Posterior vena cava (tissue), 2 donors: ENCODE results near the gene HLF. TPM values are rescaled to one million over a fixed set of nuclear protein-coding genes. Genes with fewer than 3 reads are reported as not detected.

Source experiments
- DNase-seq: peaks from one replicate; pipeline ENCODE4 v3.0.0-alpha.2; 2020; ENCODE audit warnings: low spot score
- intact Hi-C, 2 donors: fragments of 100-400 bp; cut with DNase I; formaldehyde crosslinking; loops; one replicate each; pipeline versions ENCODE4 v1.14.1 to v1.14.2; 2022 to 2023
- total RNA-seq, 2 donors: library from RNA; stranded (reverse); fragmentation: NEBNext Ultra II Directional; extraction: Animal tissue kit (Norgen Biotek cat#: 25700); gene quantifications; one replicate each; pipeline ENCODE4 v1.2.1, GENCODE V29; 2021
- donor health status: DM: yes; HTN: yes; CAD: no.
- donor health status: DM: yes; HTN: yes; CAD: no.

Gene HLF
- total RNA-seq, 2 donors from 2014 or later, result 6.6 to 15.7 TPM

DNA sequence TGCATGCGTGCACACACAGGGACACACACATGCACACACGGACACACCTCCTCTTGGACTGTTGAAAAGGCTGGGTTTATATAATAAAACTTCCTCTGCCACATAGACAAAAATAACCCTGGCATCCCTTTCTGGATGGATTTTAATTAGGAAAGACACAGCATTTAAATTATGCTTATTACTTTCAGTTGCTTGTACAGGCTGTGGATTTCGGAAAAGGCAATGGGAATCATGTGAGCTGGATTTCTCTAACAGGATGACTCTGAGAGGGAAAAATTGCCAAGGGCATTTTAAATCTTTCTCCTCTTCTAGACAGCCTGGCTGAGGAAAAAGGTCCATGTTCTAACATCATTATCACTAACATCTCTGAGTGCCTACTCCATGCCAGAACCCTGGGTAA is 75.9 kb downstream of the HLF start:
- intact Hi-C loops, result no loop called here
- DNase-seq, result no peak

DNA sequence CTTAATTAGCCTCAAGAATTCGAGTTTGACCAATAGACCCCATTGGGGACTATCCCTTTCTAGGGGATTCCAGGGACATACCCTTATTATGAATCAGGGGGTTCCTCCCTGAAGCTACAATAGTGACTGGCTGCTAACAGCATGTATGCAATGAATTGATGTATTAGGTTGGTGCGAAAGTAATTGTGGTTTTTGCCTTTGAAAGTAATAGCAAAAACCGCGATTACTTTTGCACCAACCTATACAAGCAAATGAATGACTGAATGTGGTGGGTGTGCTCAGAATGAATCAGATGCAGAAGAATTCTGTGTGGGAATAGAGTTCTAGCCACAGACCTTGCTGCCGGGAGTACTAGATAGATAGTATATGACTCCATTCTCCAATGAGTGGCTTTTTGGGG is 76.7 kb downstream of the HLF start:
- intact Hi-C loops, result no loop called here

DNA sequence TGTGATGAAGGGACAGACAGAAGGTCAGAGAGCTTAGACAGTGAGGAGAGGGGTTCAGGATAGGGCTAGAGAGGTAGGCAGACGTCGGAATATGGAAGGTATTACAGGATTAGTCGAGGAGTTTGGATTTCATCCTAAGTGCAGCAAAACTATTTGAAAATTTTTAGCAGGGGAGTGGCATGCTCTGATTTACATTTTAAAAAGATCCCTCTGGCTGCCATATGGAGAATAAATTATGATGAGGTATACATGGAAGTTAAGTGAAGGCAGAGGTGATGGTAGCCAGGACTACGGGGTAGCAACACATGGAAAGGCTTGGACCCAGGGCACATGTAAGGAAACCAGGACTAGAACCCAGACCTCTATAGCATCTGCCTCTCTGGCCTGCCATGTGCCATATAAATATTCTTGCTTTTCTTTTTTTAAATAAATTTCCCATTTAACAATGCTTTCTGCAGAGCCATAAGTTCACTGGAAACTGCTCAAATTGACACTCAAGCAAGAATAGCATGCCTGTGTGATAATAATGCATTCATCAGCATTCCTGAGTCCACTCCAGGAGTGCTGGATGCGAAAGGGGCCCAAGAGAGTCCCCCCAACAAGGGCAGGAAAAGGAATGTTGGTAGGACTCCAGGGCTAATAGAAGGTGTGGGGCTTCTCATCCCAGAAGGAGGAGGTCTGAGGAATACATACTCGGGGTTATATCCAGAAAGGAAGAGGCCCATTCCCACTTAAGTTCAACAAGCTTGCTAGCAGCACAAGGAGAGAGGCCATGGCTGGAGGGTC is 78.2 kb downstream of the HLF start:
- no peak for DNase-seq
- intact Hi-C loops, result no loop called here

More for the DNA sequence above, 76.7 kb downstream of the HLF start:
- DNase-seq, result no peak

DNA sequence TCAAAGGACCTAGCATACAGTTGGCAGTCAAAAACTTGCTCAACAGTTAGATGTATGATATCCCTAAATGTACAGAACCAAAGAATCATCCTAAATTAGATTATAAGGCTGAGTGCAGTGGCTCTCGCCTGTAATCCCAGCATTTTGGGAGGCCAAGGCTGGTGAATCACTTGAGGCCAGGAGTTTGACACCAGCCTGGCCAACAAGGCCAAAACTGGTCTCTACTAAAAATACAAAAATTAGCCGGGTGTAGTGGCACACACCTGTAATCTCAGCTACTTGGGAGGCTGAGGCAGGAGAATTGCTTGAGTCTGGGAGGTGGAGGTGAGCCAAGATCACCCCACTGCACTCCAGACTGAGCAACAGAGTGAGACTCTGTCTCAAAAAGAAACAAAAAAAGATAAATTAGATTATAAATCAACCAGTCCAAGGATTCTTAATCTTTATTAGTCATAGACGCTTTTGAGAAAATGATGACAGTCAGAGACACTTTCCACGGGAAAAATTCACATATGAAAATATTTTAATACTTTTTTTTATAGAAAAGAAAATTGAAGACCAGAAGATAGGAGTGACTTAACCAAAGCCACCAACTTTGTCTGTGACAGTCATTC is 79.2 kb downstream of the HLF start:
- intact Hi-C loops, result no loop called here
- DNase-seq, result no peak

- DNase-seq, result no peak
- intact Hi-C loops, result no loop called here
Observed at GRCh38 chr17:55344514-55344997, 79.8 kb downstream of the HLF start.

DNA sequence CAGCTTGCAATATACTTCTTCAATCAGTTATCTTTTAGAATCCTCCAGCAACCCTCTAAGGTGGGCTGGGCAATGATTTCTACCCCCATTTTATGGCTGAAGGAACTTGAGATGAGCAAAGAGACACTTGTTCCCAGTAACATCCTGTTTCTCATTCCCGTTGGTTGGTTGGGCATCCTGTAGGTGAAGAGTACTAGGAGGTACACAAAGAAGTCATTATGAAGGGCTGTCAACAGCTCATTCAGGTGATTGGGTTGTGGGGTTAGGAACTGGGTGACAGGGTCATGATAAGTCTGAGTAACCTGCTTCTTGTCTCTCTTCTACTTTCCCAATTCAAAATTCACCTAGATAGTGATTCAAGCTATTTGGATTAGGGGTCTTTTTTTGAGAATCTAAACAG is 80.4 kb downstream of the HLF start:
- intact Hi-C loops, result no loop called here
- DNase-seq, result no peak

- intact Hi-C loops, result no loop called here
- DNase-seq, result no peak
Observed at GRCh38 chr17:55346658-55347057, 81.9 kb downstream of the HLF start.

DNA sequence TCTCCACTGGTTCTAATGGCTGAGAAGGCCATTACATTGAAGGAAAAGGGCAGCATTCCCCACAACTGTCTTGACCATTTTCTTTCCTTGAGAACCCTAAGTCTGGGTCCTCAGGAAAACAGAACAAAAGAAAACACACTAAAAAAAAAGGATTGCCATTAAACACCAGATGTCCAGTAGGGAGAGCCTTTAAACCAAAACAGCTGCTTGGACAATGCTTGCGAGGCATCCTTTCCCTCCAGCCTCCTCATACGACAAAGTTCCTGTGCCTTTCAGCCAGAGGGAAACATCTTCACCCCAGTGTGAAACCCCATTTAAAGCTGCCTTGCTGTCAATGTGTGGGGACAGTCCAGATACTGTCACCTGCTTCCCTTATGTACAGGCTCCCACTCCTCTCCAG is 82.6 kb downstream of the HLF start:
- DNase-seq, result no peak
- intact Hi-C loops, result no loop called here

DNA sequence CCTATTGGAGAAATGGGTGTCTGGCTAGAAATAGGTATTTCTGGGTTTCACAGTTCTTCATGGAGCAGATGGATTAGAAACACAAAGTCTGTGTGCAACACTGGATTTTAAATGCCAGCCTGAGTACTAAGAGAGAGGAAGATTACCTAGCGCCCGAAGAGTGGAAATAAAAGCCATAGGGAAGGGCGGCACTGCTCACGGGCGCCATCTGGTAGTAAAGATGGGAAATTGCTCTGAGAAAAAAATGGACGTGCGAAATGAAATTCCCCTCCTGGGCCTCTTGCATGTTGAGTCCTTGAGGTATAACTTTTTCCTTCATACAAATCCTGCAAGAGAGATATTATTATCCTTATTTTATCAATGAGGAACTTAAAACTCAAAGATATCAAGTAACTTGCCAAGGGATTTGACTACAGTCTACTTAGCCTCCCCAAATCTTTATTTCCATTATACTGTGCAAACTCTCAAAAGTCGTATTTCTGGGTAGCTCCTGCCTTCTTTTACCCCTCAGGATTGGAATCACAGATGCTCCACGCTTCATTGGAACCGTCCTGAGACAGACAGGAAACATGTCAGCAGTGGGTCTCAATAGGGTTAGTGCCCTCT is 84.1 kb downstream of the HLF start:
- DNase-seq, result no peak
- intact Hi-C loops, result no loop called here

DNA sequence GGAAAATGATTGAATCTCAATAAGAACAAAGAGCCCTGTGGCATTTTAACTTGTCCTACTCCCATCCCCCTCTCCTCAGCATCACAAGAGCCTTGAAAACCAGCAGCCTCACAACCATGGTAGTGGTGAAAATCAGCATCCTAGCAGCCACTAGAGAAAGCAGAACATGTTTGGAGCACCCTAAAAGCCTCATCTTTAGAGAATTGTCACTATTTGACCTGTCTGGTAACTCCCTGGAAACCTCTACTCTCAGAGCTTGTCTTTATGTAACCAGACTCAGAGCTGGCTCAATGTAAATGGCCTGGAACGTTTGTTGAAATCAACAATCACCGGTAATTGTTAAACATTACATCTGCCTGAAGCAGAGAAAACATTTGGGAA is 86.1 kb downstream of the HLF start:
- intact Hi-C loops, result loop anchor here (5.0 to 10.0 kb wide), 2 partner anchors 356 to 359 kb away; no protein-coding TSS in a partner anchor
- no peak for DNase-seq

DNA sequence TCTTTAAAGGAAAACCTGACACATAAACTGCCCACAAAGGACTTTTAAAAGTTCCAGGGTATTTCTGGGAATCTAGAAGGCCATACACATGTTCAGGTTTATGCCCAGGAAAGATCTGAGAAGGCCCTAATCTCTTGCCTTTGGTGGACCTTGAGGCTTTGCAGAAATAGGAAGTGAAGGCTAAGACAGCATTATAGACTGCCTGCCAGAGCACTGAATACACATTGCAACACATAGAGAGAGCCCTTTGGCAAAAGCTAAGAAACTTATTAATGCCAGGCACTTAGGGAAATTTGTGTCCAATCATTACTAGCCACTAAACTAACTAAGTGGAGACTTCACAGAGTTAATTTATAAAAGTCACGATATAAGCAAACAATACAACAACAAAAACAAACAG is 86.5 kb downstream of the HLF start:
- intact Hi-C loops, result loop anchor here (5.0 to 10.0 kb wide), 2 partner anchors 356 to 359 kb away; no protein-coding TSS in a partner anchor
- DNase-seq, result no peak

DNA sequence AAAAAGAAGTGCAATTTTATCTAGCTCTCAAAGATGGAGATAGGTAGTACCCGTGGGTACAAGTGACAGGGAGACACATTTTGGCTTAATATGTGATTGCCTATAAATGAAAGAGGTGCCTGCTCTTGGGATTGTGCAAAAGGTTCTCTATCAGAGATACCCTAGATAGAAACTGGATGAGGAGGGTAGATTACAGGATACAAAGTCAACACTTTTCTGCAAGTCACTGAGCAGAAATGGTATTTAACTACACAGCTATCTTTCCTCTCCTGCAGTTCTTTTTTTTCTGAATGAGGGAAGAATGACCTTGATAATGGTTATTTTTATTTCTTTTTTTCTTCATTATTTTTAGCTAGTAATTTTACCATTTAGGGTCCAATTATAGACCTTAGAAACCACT is 89.2 kb downstream of the HLF start:
- no peak for DNase-seq
- intact Hi-C loops, result loop anchor here (5.0 to 10.0 kb wide), 2 partner anchors 359 to 362 kb away; no protein-coding TSS in a partner anchor

DNA sequence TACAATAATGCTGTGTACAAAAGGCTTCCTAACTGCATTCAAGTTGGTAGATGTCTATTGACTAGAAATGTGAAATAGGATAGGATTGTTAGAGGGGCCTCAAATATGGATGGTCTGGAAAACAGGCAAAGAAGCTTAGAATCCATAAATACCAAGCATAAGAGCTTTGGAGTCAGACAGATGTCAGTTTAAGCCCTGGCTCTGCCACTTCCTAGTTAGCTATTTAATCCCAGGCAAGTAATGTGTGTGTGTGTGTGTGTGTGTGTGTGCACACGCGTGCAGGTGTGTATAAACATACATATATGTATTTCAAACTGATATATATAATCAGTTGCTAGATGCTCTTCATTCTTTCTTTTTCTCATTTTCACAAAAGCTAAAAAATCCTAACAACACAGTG is 90.2 kb downstream of the HLF start:
- DNase-seq, result no peak
- intact Hi-C loops, result loop anchor here (5.0 to 10.0 kb wide), 2 partner anchors 360 to 363 kb away; no protein-coding TSS in a partner anchor

DNA sequence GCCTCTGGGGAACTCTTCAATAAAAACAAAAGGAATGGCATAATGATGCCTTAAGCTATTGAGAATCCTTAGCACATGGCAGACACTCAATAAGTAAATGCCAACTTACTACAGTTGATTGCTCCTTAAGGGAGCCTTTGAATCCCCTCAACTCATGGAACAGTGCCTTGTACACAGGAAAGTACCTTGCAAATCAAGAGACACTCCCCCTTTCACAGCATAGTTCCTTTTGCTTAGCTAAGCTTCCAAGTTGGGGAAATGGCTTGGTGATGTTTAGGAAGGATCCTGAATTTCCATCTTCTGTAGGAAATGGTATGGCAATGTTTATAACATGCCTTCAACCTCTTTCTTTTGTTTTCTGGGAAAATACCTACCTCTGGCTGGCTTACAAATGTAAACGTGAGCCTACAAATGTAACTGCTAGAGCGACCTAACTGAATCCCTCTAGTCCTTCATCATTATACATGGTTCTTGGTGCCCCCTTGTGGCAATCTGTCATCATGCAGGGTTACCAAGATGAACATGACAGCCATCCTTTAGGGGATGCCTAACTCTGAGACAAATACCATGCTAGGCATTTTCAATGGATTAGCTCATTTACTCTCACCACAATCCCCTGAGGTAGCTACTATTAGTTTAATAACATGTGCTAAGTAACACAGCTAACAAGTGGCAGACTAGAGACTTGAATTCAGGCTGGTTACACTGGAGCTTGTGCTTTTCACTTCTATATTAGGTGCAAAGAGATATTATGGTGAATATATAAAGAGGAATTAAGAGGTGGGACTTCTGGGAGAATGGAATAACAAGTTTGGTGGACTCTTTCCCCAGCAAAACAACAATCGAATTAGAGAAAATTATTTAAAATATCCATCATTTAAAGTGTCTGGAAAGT is 91.9 kb downstream of the HLF start:
- no peak for DNase-seq
- intact Hi-C loops, result loop anchor here in 1 of 2 donors (10.0 kb wide), 1 partner anchor 362 kb away; no protein-coding TSS in a partner anchor

DNA sequence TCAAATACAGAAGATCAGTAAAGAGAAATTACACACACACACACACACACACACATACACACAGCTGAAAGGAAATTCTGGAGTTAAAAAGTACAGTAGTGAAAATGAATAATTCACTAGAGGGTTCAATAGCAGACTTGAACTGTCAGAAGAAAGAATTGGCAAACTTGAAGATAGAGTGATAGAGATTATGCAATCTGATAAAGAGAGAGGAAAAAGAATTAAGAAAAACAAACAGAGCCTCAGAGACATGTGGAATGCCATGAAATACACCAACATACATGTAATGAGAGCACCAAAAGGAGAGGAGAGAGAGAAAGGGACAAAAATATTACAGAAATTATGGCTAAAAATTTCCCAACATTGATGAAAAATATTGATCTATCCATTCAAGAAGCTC is 96.2 kb downstream of the HLF start:
- intact Hi-C loops, result no loop called here
- DNase-seq, result no peak

- intact Hi-C loops, result no loop called here
- no peak for DNase-seq
Observed at GRCh38 chr17:55363033-55363432, 98.3 kb downstream of the HLF start.

GRCh38 chr17:55366020-55366481 is 101.3 kb downstream of the HLF start:
- intact Hi-C loops, result no loop called here
- no peak for DNase-seq

GRCh38 chr17:55368706-55369105 is 103.9 kb downstream of the HLF start:
- intact Hi-C loops, result no loop called here
- DNase-seq, result no peak
